ENCODE results near the gene STRN4. TPM values are rescaled to one million over a fixed set of nuclear protein-coding genes. Genes with fewer than 3 reads are reported as not detected.
"Not testable (repeated sequence)": the region's sequence is repeated elsewhere in the genome, so short reads cannot be mapped to it uniquely, and the experiment has no call there.

The STRN4 gene
- total RNA-seq, 1 experiment from 2014 or later, result 89.5 TPM

DNA sequence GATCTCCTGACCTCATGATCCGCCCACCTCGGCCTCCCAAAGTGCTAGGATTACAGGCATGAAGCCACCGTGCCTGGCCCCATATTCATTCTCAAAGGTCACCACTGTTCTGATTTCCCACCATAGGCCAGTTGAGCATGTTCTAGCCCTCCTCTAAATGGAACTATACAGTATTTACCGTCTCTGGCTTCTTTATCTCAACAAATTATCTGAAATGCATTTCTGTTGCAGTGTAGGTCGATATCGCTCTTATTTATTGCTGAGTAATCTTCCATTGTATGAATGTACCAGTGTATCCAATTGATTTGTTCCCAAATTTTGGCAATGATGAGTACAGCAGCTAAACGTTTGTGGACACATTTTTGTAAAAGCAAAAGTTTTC is 26.8 kb upstream of the STRN4 start:
- Histone ChIP-seq H3K4me1 (ENCODE audit: control insufficient read depth, insufficient read depth, low read length) (no peaks in the 10 kb centered on the region), H3K36me3 (ENCODE audit: control insufficient read depth, insufficient read depth, low read length) (peaks cover 4% of the 10 kb centered on the region), H3K27ac (ENCODE audit: low read length) (no peak overlapping the region), H3K4me3 (ENCODE audit: low read depth in 2 of 2, low read length in 2 of 2) (no peak overlapping the region), H3K9me3 (ENCODE audit: control insufficient read depth, insufficient read depth, low read depth, low read length) (no peaks in the 10 kb centered on the region), H3K27me3 (ENCODE audit: control insufficient read depth, insufficient read depth, low read length) (no peaks in the 10 kb centered on the region)
- intact Hi-C loops (cut with micrococcal nuclease; ENCODE audit: unreplicated experiment) (no loop called here), in situ Hi-C loops (cut with HindIII; ENCODE audit: low pct_unique_long_range_greater_than_20kb, low sequenced_read_pairs) (no loop called here)
- ChIA-PET CTCF (no interaction called here), POLR2A (no interaction called here)
- ATAC-seq (no peak), DNase-seq (ENCODE audit: low read depth, low spot score) (no peak)
- BruUV-seq (replicated peaks), result no TSS peak
- TF ChIP-seq, protein P1, sequence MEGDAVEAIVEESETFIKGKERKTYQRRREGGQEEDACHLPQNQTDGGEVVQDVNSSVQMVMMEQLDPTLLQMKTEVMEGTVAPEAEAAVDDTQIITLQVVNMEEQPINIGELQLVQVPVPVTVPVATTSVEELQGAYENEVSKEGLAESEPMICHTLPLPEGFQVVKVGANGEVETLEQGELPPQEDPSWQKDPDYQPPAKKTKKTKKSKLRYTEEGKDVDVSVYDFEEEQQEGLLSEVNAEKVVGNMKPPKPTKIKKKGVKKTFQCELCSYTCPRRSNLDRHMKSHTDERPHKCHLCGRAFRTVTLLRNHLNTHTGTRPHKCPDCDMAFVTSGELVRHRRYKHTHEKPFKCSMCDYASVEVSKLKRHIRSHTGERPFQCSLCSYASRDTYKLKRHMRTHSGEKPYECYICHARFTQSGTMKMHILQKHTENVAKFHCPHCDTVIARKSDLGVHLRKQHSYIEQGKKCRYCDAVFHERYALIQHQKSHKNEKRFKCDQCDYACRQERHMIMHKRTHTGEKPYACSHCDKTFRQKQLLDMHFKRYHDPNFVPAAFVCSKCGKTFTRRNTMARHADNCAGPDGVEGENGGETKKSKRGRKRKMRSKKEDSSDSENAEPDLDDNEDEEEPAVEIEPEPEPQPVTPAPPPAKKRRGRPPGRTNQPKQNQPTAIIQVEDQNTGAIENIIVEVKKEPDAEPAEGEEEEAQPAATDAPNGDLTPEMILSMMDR (IDR thresholded peaks at IDR 0.05), result no peak
- TF ChIP-seq SIN3A (IDR thresholded peaks at IDR 0.05; ENCODE audit: borderline replicate concordance, insufficient read depth, low read depth, low read length) (no peak), TCF7L2 (IDR thresholded peaks at IDR 0.05; ENCODE audit: low read depth, low read length) (no peak), POLR2AphosphoS5 (IDR thresholded peaks at IDR 0.05; ENCODE audit: low read depth, low read length) (no peak)
- TF ChIP-seq, protein P2, sequence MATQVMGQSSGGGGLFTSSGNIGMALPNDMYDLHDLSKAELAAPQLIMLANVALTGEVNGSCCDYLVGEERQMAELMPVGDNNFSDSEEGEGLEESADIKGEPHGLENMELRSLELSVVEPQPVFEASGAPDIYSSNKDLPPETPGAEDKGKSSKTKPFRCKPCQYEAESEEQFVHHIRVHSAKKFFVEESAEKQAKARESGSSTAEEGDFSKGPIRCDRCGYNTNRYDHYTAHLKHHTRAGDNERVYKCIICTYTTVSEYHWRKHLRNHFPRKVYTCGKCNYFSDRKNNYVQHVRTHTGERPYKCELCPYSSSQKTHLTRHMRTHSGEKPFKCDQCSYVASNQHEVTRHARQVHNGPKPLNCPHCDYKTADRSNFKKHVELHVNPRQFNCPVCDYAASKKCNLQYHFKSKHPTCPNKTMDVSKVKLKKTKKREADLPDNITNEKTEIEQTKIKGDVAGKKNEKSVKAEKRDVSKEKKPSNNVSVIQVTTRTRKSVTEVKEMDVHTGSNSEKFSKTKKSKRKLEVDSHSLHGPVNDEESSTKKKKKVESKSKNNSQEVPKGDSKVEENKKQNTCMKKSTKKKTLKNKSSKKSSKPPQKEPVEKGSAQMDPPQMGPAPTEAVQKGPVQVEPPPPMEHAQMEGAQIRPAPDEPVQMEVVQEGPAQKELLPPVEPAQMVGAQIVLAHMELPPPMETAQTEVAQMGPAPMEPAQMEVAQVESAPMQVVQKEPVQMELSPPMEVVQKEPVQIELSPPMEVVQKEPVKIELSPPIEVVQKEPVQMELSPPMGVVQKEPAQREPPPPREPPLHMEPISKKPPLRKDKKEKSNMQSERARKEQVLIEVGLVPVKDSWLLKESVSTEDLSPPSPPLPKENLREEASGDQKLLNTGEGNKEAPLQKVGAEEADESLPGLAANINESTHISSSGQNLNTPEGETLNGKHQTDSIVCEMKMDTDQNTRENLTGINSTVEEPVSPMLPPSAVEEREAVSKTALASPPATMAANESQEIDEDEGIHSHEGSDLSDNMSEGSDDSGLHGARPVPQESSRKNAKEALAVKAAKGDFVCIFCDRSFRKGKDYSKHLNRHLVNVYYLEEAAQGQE (IDR thresholded peaks at IDR 0.05; ENCODE audit: insufficient read depth in 1 of 2, low read depth in 2 of 2, low read length in 1 of 2), result no peak

DNA sequence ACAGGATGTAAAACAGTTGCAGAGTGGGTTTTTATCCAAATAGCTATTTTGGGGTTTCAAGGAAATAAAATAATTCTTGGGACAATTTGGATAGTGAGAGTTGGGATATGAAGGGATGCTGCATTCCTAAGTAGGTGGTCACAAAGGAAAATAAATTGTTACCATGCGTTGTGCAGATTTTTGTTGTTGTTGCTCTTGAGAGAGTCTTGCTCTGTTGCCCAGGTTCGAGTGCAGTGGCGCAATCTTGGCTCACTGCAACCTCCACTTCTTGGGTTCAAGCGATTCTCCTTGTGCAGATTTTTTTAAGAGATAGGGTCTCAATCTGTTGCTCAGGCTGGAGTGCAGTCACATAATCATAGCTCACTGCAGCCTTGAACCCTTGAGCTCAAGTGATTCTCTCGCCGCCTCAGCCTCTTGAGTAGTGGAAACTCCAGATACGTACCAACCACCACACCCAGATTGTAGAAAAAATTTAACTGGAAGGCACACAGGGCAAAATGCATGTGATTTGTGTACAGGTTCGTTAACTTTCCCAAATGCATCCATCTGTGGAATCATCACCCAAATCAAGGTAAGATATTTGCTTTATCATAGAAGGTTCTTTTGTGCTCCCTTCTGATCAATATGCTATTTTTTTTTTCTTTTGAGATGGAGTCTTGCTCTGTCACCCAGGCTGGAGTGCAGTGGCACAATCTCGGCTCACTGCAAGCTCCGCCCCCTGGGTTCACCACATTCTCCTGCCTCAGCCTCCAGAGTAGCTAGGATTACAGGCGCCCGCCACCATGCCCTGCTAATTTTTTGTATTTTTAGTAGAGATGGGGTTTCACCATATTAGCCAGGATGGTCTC is 26.1 kb upstream of the STRN4 start:
- Histone ChIP-seq H3K9me3 (ENCODE audit: control insufficient read depth, insufficient read depth, low read depth, low read length) (no peaks in the 10 kb centered on the region), H3K27me3 (ENCODE audit: control insufficient read depth, insufficient read depth, low read length) (no peaks in the 10 kb centered on the region), H3K4me3 (ENCODE audit: low read depth in 2 of 2, low read length in 2 of 2) (no peak overlapping the region), H3K36me3 (ENCODE audit: control insufficient read depth, insufficient read depth, low read length) (peaks cover 4% of the 10 kb centered on the region; the same call in 1 of the 2 replicates), H3K4me1 (ENCODE audit: control insufficient read depth, insufficient read depth, low read length) (no peaks in the 10 kb centered on the region), H3K27ac (ENCODE audit: low read length) (no peak overlapping the region)
- no TSS peak for BruUV-seq (replicated peaks)
- in situ Hi-C loops (cut with HindIII; ENCODE audit: low pct_unique_long_range_greater_than_20kb, low sequenced_read_pairs), result no loop called here
- intact Hi-C loops (cut with micrococcal nuclease; ENCODE audit: unreplicated experiment), result no loop called here
- POLR2A ChIA-PET, result interaction anchor here (0.6 kb wide), 1 partner anchor 8 kb away, joined by 3 read pairs; no protein-coding TSS in a partner anchor
- DNase-seq (ENCODE audit: low read depth, low spot score) (no peak), ATAC-seq (no peak)
- CTCF ChIA-PET, result no interaction called here
- TF ChIP-seq TCF7L2 (IDR thresholded peaks at IDR 0.05; ENCODE audit: low read depth, low read length) (no peak), SIN3A (IDR thresholded peaks at IDR 0.05; ENCODE audit: borderline replicate concordance, insufficient read depth, low read depth, low read length) (no peak), POLR2AphosphoS5 (IDR thresholded peaks at IDR 0.05; ENCODE audit: low read depth, low read length) (no peak)
- TF ChIP-seq, protein P1 (IDR thresholded peaks at IDR 0.05), result no peak
- TF ChIP-seq, protein P2 (IDR thresholded peaks at IDR 0.05; ENCODE audit: insufficient read depth in 1 of 2, low read depth in 2 of 2, low read length in 1 of 2), result no peak

DNA sequence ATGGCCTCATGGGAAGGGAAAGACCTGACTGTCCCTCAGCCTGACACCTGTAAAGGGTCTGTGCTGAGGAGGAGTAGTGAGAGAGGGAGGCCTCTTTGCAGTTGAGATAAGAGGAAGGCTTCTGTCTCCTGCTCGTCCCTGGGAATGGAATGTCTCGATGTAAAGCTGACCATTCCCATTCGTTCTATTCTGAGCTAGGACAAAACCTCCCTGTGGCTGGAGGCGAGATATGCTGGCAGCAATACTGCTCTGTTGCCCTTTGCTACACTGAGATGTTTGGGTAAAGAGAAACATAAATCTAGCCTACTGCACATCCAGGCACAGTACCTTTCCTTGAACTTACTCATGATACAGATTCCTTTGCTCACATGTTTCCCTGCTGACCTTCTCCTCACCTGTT is 22.5 kb upstream of the STRN4 start:
- ATAC-seq; H3K36me3 ChIP-seq (ENCODE audit: control insufficient read depth, insufficient read depth, low read length); DNase-seq (ENCODE audit: low read depth, low spot score); in situ Hi-C loops (cut with HindIII; ENCODE audit: low pct_unique_long_range_greater_than_20kb, low sequenced_read_pairs); H3K9me3 ChIP-seq (ENCODE audit: control insufficient read depth, insufficient read depth, low read depth, low read length); H3K4me1 ChIP-seq (ENCODE audit: control insufficient read depth, insufficient read depth, low read length); BruUV-seq (replicated peaks); H3K4me3 ChIP-seq (ENCODE audit: low read depth in 2 of 2, low read length in 2 of 2); intact Hi-C loops (cut with micrococcal nuclease; ENCODE audit: unreplicated experiment); H3K27ac ChIP-seq (ENCODE audit: low read length); CTCF ChIA-PET; H3K27me3 ChIP-seq (ENCODE audit: control insufficient read depth, insufficient read depth, low read length): not testable (repeated sequence)
- POLR2A ChIA-PET, result interaction anchor here (0.7 kb wide), 1 partner anchor 18 kb away, joined by 3 read pairs; no protein-coding TSS in a partner anchor

Measured in Panc1 (cell line).